Right atrium auricular region (tissue), 2 donors: ENCODE data around the gene NDUFB6. TPM values are rescaled to one million over a fixed set of nuclear protein-coding genes. Genes with fewer than 3 reads are reported as not detected.

Source experiments
- DNase-seq: peaks from one replicate; pipeline ENCODE4 v3.0.0-alpha.2; 2019; ENCODE audit warnings: low spot score
- H3K27ac ChIP-seq, 2 donors: fragments of 200-600 bp; sonication (generic); 1 replicate in 1 of 2; 2 replicates in 1 of 2; pipeline ENCODE4 v1.5.1; 2016 to 2019
- H3K27me3 ChIP-seq, 2 donors: fragments of 200-600 bp; sonication (generic); one replicate each; pipeline versions ENCODE4 v1.5.1 to v1.6.0; 2017 to 2019
- H3K36me3 ChIP-seq: fragments of 200-600 bp; sonication (generic); one replicate; pipeline ENCODE4 v1.5.1; 2016
- H3K4me1 ChIP-seq, 2 donors: fragments of 200-600 bp; sonication (generic); one replicate each; pipeline versions ENCODE4 v1.5.1 to v1.6.0; 2017 to 2019
- H3K4me3 ChIP-seq, 2 donors: fragments of 200-600 bp; sonication (generic); 1 replicate in 1 of 2; 2 replicates in 1 of 2; pipeline ENCODE4 v1.5.1; 2017 to 2019; ENCODE audit warnings: mild to moderate bottlenecking in 1 of 2, moderate library complexity in 1 of 2
- H3K9me3 ChIP-seq, 2 donors: fragments of 200-600 bp; sonication (generic); one replicate each; pipeline ENCODE4 v1.5.1; 2019
- CTCF ChIP-seq, 2 donors: fragments of 200-600 bp; sonication (generic); IDR thresholded peaks; one replicate each; pipeline ENCODE4 v1.5.1; 2019; ENCODE audit warnings: antibody characterized with exemption in 2 of 2
- total RNA-seq, 2 donors: library from RNA; depleted of rRNA; stranded (reverse); fragments of >200 nt; gene quantifications; one replicate each; pipeline ENCODE4 v1.1.0, GENCODE V29; 2016

Gene NDUFB6
- total RNA-seq, 2 donors from 2014 or later, result 70.1 to 134 TPM

DNA sequence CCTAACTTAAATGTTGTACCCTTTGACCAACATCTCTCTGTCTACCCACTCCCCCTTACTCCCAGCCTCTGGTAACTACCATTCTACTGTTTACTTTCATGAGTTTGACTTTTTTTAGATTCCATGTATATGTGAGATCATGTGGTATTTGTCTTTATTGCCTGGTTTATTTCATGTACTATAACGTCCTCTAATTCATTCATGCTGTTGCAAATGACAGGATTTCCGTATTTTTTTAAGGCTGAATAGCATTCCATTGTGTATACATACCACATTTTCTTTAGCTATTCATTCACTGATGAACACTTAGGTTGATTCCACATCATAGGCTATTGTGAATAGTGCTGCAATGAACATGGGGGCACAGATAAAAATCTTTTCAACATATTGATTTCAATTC lies 11.8 kb upstream of the NDUFB6 start:
- no peaks in the 10 kb centered on the region for H3K27me3 ChIP-seq
- H3K4me3 ChIP-seq, result no peak overlapping the region
- H3K4me1 ChIP-seq, result no peaks in the 10 kb centered on the region
- no peaks in the 10 kb centered on the region for H3K9me3 ChIP-seq
- no peak overlapping the region for H3K27ac ChIP-seq
- TF ChIP-seq CTCF (IDR thresholded peaks at IDR 0.05), result no peak
- no peak for DNase-seq
- no peaks in the 10 kb centered on the region for H3K36me3 ChIP-seq

DNA sequence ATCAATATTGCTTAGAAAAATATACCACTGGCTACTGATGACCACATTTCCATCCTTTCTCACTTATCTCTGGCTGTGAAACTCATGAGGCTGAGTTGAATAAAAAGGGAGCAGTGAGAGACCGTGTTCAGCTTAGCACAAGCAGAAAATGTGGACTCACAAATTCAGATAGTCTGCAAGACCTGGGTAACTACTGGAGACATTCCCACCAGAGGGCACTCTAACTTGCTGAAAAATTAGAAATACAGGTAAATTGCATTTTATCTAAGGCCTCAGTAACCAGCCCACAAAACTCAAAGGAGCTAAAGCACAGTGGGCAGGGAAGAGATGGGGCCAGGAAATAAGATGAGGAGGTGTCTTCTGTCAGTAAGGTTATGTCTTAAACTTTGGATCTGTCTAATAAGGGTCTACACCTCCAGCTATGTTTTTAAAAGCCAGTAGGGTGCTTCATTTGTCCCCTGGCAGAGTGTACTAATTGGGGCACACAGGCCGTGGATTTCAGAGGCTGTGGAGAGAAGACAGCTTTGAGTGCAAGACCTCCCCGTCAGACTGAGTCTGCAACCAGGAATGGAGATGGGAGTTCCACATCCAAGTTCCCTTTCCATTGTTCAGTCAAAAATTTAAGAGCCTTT lies 8.7 kb upstream of the NDUFB6 start:
- Histone ChIP-seq H3K27ac (no peak overlapping the region), H3K4me1 (no peaks in the 10 kb centered on the region), H3K27me3 (no peaks in the 10 kb centered on the region), H3K36me3 (no peaks in the 10 kb centered on the region), H3K9me3 (no peaks in the 10 kb centered on the region), H3K4me3 (no peak overlapping the region)
- peak in 1 of 2 donors; percentile 54 for TF ChIP-seq CTCF (IDR thresholded peaks at IDR 0.05)
- DNase-seq, result no peak

GRCh38 chr9:32580631-32581300 lies 7.8 kb upstream of the NDUFB6 start:
- no peaks in the 10 kb centered on the region for H3K36me3 ChIP-seq
- no peak for DNase-seq
- no peak overlapping the region for H3K4me3 ChIP-seq
- TF ChIP-seq CTCF (IDR thresholded peaks at IDR 0.05), result no peak
- H3K4me1 ChIP-seq, result no peaks in the 10 kb centered on the region
- no peaks in the 10 kb centered on the region for H3K27me3 ChIP-seq
- no peak overlapping the region for H3K27ac ChIP-seq
- no peaks in the 10 kb centered on the region for H3K9me3 ChIP-seq

- TF ChIP-seq CTCF (IDR thresholded peaks at IDR 0.05), result peak; percentile 73 to 92
- no peaks in the 10 kb centered on the region for H3K27me3 ChIP-seq
- no peak overlapping the region for H3K4me3 ChIP-seq
- no peak overlapping the region for H3K27ac ChIP-seq
- peak; percentile 68 for DNase-seq
- no peaks in the 10 kb centered on the region for H3K36me3 ChIP-seq
- H3K4me1 ChIP-seq, result no peaks in the 10 kb centered on the region
- H3K9me3 ChIP-seq, result no peaks in the 10 kb centered on the region
Observed at GRCh38 chr9:32579706-32580331, 6.9 kb upstream of the NDUFB6 start.

DNA sequence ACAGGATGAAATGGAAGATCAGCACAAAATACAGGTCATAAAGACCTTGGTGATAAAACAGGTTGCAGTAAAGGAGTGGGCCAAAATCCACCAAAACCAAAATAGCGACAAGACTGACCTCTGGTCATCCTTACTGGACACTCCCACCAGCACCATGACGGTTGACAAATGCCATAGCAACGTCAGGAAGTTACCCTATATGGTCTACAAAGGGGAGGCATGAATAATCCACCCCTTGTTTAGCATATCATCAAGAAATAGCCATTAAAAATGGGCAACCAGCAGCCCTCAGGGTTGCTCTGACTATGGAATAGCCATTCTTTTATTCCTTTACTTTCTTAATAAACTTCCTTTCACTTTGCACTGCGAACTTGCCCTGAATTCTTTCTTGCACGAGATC lies 6.0 kb upstream of the NDUFB6 start:
- no peak for TF ChIP-seq CTCF (IDR thresholded peaks at IDR 0.05)
- Histone ChIP-seq H3K36me3 (no peaks in the 10 kb centered on the region), H3K27ac (no peak overlapping the region), H3K27me3 (no peaks in the 10 kb centered on the region), H3K9me3 (no peaks in the 10 kb centered on the region), H3K4me3 (no peak overlapping the region), H3K4me1 (no peaks in the 10 kb centered on the region)
- no peak for DNase-seq
